ENCODE measurements around the gene MMS22L. TPM values are rescaled to one million over a fixed set of nuclear protein-coding genes. Genes with fewer than 3 reads are reported as not detected.

The MMS22L gene, protein sequence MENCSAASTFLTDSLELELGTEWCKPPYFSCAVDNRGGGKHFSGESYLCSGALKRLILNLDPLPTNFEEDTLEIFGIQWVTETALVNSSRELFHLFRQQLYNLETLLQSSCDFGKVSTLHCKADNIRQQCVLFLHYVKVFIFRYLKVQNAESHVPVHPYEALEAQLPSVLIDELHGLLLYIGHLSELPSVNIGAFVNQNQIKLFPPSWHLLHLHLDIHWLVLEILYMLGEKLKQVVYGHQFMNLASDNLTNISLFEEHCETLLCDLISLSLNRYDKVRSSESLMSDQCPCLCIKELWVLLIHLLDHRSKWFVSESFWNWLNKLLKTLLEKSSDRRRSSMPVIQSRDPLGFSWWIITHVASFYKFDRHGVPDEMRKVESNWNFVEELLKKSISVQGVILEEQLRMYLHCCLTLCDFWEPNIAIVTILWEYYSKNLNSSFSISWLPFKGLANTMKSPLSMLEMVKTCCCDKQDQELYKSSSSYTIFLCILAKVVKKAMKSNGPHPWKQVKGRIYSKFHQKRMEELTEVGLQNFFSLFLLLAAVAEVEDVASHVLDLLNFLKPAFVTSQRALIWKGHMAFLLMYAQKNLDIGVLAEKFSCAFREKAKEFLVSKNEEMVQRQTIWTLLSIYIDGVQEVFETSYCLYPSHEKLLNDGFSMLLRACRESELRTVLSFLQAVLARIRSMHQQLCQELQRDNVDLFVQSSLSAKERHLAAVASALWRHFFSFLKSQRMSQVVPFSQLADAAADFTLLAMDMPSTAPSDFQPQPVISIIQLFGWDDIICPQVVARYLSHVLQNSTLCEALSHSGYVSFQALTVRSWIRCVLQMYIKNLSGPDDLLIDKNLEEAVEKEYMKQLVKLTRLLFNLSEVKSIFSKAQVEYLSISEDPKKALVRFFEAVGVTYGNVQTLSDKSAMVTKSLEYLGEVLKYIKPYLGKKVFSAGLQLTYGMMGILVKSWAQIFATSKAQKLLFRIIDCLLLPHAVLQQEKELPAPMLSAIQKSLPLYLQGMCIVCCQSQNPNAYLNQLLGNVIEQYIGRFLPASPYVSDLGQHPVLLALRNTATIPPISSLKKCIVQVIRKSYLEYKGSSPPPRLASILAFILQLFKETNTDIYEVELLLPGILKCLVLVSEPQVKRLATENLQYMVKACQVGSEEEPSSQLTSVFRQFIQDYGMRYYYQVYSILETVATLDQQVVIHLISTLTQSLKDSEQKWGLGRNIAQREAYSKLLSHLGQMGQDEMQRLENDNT
- 20.7 TPM for polyA plus RNA-seq (2013, experiment 1 of 2)
- polyA plus RNA-seq (2013, experiment 2 of 2), result 19.0 TPM

DNA sequence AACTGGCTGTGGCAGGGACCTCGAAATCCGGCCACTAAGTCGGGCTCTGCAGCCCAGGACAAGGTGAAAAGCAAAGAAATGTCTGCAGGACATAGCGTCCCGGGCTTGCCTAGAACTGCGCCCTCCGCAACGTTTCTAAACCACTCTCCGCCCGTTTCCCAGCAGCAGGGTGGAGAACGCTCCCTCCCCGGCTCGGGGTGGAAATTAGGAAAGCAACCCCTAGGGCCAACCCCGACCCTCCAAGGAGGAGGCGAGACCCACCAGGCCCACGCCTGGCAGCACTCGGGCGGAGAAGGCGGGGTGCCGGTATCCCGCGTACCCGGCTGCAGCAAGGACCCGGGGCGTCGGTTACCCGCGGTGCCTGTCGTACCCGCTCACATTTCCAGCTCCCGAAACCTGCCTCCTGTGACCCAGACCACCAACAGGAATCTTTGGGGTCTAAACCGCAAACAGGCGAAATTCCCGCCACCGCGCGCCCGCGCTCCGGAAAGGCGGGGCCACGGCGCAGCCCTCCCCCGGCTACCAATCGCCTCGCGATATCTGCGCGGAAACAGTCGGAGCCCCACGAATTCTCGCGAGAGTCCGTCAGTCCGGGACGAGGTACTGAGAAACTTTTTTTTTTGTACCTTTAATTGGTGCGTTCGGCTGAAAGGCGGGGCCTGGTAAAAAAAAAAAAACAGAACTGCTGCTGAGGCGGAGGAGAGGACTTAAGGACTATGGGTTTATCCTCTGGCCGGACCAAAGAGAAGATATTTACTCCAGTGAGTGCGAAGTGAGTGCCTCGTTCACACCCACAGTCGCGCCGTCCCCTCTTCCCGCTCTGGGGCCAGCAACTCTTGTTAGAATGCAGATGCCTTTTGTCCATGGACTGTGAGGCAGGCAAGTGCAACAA lies at the start of gene MMS22L:
TSS of gene MMS22L (minus strand) at position 491 of the 892 bp plus-strand sequence. CDS start 739 bp downstream, outside the sequence.
- H3K18ac ChIP-seq (ENCODE audit: low read length), result peak within 1 kb of the TSS; percentile 97
- peak within 1 kb of the TSS; percentile 64 for H2BK15ac ChIP-seq (replicated peaks; ENCODE audit: low read depth)
- peak within 1 kb of the TSS; percentile 84 for H4K5ac ChIP-seq (ENCODE audit: low read length)
- peak within 1 kb of the TSS; percentile 92 for H3K4me2 ChIP-seq (ENCODE audit: low read length)
- H3K56ac ChIP-seq (ENCODE audit: low read length), result peak within 1 kb of the TSS; percentile 95
- H3K9ac ChIP-seq (ENCODE audit: low read length), result peak within 1 kb of the TSS; percentile 97
- no peaks in the 10 kb centered on the region for H3K4me1 ChIP-seq (ENCODE audit: control insufficient read depth, low read depth, low read length)
- H2BK120ac ChIP-seq (ENCODE audit: low read depth, low read length), result no peak within 1 kb of the TSS
- DNase-seq, result peak; percentile 98
- peak within 1 kb of the TSS; percentile 73 for H3K27ac ChIP-seq (ENCODE audit: low read depth, low read length)
- peak within 1 kb of the TSS; percentile 94 for H4K8ac ChIP-seq (ENCODE audit: low read depth, low read length)
- H3K4me3 ChIP-seq (ENCODE audit: low read length), result peak within 1 kb of the TSS; percentile 96
- H3K36me3 ChIP-seq (ENCODE audit: control insufficient read depth, insufficient read depth, low read length), result no peaks in the 10 kb centered on the region
- H3K79me1 ChIP-seq (ENCODE audit: low read length), result no peaks in the 10 kb centered on the region
- peaks cover 7% of the 10 kb centered on the region for H3K79me2 ChIP-seq (ENCODE audit: control insufficient read depth, insufficient read depth, low read length)
- peak within 1 kb of the TSS; percentile 29 for H3K23ac ChIP-seq (ENCODE audit: low read length)
- no peaks in the 10 kb centered on the region for H3K27me3 ChIP-seq (ENCODE audit: insufficient read depth, low read length, poor library complexity)
- peak within 1 kb of the TSS; percentile 77 for H3K4ac ChIP-seq (ENCODE audit: low read depth, low read length)
- H2BK5ac ChIP-seq (ENCODE audit: low read length), result no peak within 1 kb of the TSS
- no CpG with 5 or more reads among the region's 67 CpGs for WGBS (ENCODE audit: extremely low coverage, insufficient coverage, low lambda C conversion rate)
- H2AK5ac ChIP-seq (ENCODE audit: low read length), result no peak within 1 kb of the TSS

DNA sequence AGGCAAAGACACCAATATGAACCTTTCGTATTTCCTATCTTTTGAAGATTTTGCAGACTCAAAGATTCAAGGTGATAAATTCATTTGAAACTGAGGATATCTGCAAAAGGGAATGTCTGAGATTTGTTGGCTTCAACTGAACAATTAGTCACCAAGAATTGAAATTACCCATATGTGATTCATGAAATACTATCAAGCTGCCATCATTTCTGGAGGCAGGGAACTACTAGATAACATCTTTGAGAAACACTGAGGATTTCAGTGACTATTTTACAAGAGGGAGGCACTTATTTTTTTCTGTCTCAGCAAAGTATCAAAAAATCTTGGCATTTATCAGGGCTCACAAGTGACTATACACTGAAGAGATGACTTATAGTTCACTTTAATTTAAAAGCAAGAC lies 39.8 kb upstream of the MMS22L start:
- H3K27me3 ChIP-seq (ENCODE audit: insufficient read depth, low read length, poor library complexity), result no peaks in the 10 kb centered on the region

DNA sequence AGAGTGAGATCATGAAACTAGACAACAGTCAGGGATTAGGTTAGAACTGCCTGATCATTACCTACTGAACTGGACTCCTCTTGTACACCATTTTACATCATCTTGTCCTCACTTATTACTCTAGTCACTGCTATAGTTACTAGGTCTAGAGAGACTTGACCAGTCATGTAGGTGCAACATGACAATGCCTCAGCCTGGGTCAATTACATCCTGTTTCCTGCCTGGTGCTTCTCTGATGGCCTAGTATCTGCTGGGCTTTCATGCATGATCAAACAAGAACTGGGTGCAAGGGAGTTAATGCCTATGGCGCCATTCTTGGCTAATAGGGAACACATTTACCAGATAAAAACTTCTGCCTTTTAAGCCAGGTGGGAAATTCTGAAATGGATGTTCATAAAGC lies 39.2 kb upstream of the MMS22L start:
- Histone ChIP-seq H3K36me3 (ENCODE audit: control insufficient read depth, insufficient read depth, low read length) (no peaks in the 10 kb centered on the region), H3K79me2 (ENCODE audit: control insufficient read depth, insufficient read depth, low read length) (no peaks in the 10 kb centered on the region), H3K4ac (ENCODE audit: low read depth, low read length) (no peak overlapping the region), H3K9ac (ENCODE audit: low read length) (no peak overlapping the region), H3K4me1 (ENCODE audit: control insufficient read depth, low read depth, low read length) (no peaks in the 10 kb centered on the region), H4K8ac (ENCODE audit: low read depth, low read length) (no peak overlapping the region), H3K27me3 (ENCODE audit: insufficient read depth, low read length, poor library complexity) (no peaks in the 10 kb centered on the region), H3K4me2 (ENCODE audit: low read length) (no peak overlapping the region), H3K56ac (ENCODE audit: low read length) (no peak overlapping the region), H2AK5ac (ENCODE audit: low read length) (no peak overlapping the region), H2BK15ac (replicated peaks; ENCODE audit: low read depth) (no peak overlapping the region), H2BK120ac (ENCODE audit: low read depth, low read length) (no peak overlapping the region), H3K4me3 (ENCODE audit: low read length) (no peak overlapping the region), H3K79me1 (ENCODE audit: low read length) (no peaks in the 10 kb centered on the region), H3K27ac (ENCODE audit: low read depth, low read length) (no peak overlapping the region), H3K18ac (ENCODE audit: low read length) (no peak overlapping the region), H3K23ac (ENCODE audit: low read length) (no peak overlapping the region), H4K5ac (ENCODE audit: low read length) (no peak overlapping the region), H2BK5ac (ENCODE audit: low read length) (no peak overlapping the region)
- no peak for DNase-seq
- no CpG with 5 or more reads among the region's 1 CpG for WGBS (ENCODE audit: extremely low coverage, insufficient coverage, low lambda C conversion rate)

More for the DNA sequence above, 39.8 kb upstream of the MMS22L start:
- no peak overlapping the region for H3K27ac ChIP-seq (ENCODE audit: low read depth, low read length)
- H3K36me3 ChIP-seq (ENCODE audit: control insufficient read depth, insufficient read depth, low read length), result no peaks in the 10 kb centered on the region
- H2AK5ac ChIP-seq (ENCODE audit: low read length), result no peak overlapping the region
- no peak overlapping the region for H3K18ac ChIP-seq (ENCODE audit: low read length)
- no peaks in the 10 kb centered on the region for H3K79me1 ChIP-seq (ENCODE audit: low read length)
- H4K8ac ChIP-seq (ENCODE audit: low read depth, low read length), result no peak overlapping the region
- no peak overlapping the region for H2BK5ac ChIP-seq (ENCODE audit: low read length)
- H2BK120ac ChIP-seq (ENCODE audit: low read depth, low read length), result no peak overlapping the region
- H3K9ac ChIP-seq (ENCODE audit: low read length), result no peak overlapping the region
- no peak overlapping the region for H3K4me2 ChIP-seq (ENCODE audit: low read length)
- H3K23ac ChIP-seq (ENCODE audit: low read length), result no peak overlapping the region
- no peak overlapping the region for H2BK15ac ChIP-seq (replicated peaks; ENCODE audit: low read depth)
- no peaks in the 10 kb centered on the region for H3K79me2 ChIP-seq (ENCODE audit: control insufficient read depth, insufficient read depth, low read length)
- no peaks in the 10 kb centered on the region for H3K4me1 ChIP-seq (ENCODE audit: control insufficient read depth, low read depth, low read length)
- H3K56ac ChIP-seq (ENCODE audit: low read length), result no peak overlapping the region
- no CpG with 5 or more reads among the region's 1 CpG for WGBS (ENCODE audit: extremely low coverage, insufficient coverage, low lambda C conversion rate)
- H3K4me3 ChIP-seq (ENCODE audit: low read length), result no peak overlapping the region
- DNase-seq, result no peak
- H4K5ac ChIP-seq (ENCODE audit: low read length), result no peak overlapping the region
- no peak overlapping the region for H3K4ac ChIP-seq (ENCODE audit: low read depth, low read length)

DNA sequence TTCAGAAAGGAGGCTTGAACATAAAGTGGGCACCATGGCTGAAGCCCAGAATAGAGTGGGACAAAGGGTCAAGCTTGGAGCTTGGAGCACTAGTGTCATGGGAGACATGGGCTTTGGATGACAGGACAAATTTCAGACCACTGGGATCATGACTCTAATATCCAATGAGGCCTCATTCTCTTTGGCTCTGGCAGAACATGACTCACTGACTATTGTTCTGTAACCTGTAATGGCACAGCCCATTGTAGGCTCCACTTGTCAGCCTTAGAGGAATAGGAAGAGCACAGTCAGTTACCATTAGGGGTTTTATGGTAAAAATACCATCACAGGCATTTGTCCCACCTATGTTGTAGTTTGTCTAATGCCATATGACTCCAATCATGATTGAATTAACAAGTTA lies 34.0 kb upstream of the MMS22L start:
- Histone ChIP-seq H4K8ac (ENCODE audit: low read depth, low read length) (no peak overlapping the region), H3K36me3 (ENCODE audit: control insufficient read depth, insufficient read depth, low read length) (no peaks in the 10 kb centered on the region), H3K9ac (ENCODE audit: low read length) (no peak overlapping the region), H3K4me1 (ENCODE audit: control insufficient read depth, low read depth, low read length) (no peaks in the 10 kb centered on the region), H3K23ac (ENCODE audit: low read length) (no peak overlapping the region), H3K4me2 (ENCODE audit: low read length) (no peak overlapping the region), H3K79me1 (ENCODE audit: low read length) (no peaks in the 10 kb centered on the region), H2BK5ac (ENCODE audit: low read length) (no peak overlapping the region), H3K18ac (ENCODE audit: low read length) (no peak overlapping the region), H2BK15ac (replicated peaks; ENCODE audit: low read depth) (no peak overlapping the region), H3K79me2 (ENCODE audit: control insufficient read depth, insufficient read depth, low read length) (no peaks in the 10 kb centered on the region), H3K27ac (ENCODE audit: low read depth, low read length) (no peak overlapping the region), H3K4me3 (ENCODE audit: low read length) (no peak overlapping the region), H2BK120ac (ENCODE audit: low read depth, low read length) (no peak overlapping the region), H2AK5ac (ENCODE audit: low read length) (no peak overlapping the region), H3K4ac (ENCODE audit: low read depth, low read length) (no peak overlapping the region), H4K5ac (ENCODE audit: low read length) (no peak overlapping the region), H3K56ac (ENCODE audit: low read length) (no peak overlapping the region), H3K27me3 (ENCODE audit: insufficient read depth, low read length, poor library complexity) (no peaks in the 10 kb centered on the region)
- DNase-seq, result peak; percentile 3

DNA sequence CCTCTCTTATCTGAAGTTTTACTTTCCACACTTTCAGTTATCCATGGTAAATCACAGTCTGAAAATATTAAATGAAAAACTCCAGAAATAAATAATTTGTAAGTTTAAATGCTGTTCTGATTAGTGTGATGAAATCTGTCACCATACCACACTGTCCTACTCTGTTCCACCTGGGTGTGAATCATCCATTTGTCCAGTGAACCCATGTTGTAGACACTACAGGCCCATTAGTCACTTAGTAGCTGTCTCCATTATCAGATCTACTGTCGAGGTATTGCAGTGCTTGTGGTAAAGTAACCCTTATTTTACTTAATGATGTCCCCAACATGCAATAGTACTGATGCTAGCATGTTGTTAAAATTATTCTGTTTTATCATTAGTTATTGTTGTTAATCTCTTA lies 29.2 kb upstream of the MMS22L start:
- Histone ChIP-seq H3K27me3 (ENCODE audit: insufficient read depth, low read length, poor library complexity) (no peaks in the 10 kb centered on the region), H2BK120ac (ENCODE audit: low read depth, low read length) (no peak overlapping the region), H4K5ac (ENCODE audit: low read length) (no peak overlapping the region)

More for the DNA sequence above, 29.2 kb upstream of the MMS22L start:
- Histone ChIP-seq H3K79me2 (ENCODE audit: control insufficient read depth, insufficient read depth, low read length) (no peaks in the 10 kb centered on the region), H3K9ac (ENCODE audit: low read length) (no peak overlapping the region), H2BK15ac (replicated peaks; ENCODE audit: low read depth) (no peak overlapping the region), H3K23ac (ENCODE audit: low read length) (no peak overlapping the region), H3K36me3 (ENCODE audit: control insufficient read depth, insufficient read depth, low read length) (no peaks in the 10 kb centered on the region), H3K4me3 (ENCODE audit: low read length) (no peak overlapping the region), H3K4ac (ENCODE audit: low read depth, low read length) (no peak overlapping the region), H2AK5ac (ENCODE audit: low read length) (no peak overlapping the region), H3K4me1 (ENCODE audit: control insufficient read depth, low read depth, low read length) (no peaks in the 10 kb centered on the region), H3K56ac (ENCODE audit: low read length) (no peak overlapping the region), H3K4me2 (ENCODE audit: low read length) (no peak overlapping the region), H4K8ac (ENCODE audit: low read depth, low read length) (no peak overlapping the region), H3K79me1 (ENCODE audit: low read length) (no peaks in the 10 kb centered on the region), H3K27ac (ENCODE audit: low read depth, low read length) (no peak overlapping the region), H3K18ac (ENCODE audit: low read length) (no peak overlapping the region), H2BK5ac (ENCODE audit: low read length) (no peak overlapping the region)
- no peak for DNase-seq
- WGBS (ENCODE audit: extremely low coverage, insufficient coverage, low lambda C conversion rate), result no CpG with 5 or more reads among the region's 1 CpG
